Mucosa of stomach (tissue), 1 donor: Measurements from ENCODE around the gene GRID1.

Experiments used
- H3K27me3 ChIP-seq: one replicate; pipeline ENCODE4 v1.7.0; 2013; ENCODE audit warnings: mild to moderate bottlenecking, low read length; ENCODE audit not compliant: control insufficient read depth, insufficient read depth
- H3K36me3 ChIP-seq: one replicate; pipeline ENCODE4 v1.7.0; 2013; ENCODE audit warnings: low read length; ENCODE audit not compliant: control insufficient read depth, insufficient read depth
- H3K4me1 ChIP-seq: one replicate; pipeline ENCODE4 v1.7.0; 2013; ENCODE audit warnings: mild to moderate bottlenecking, low read length; ENCODE audit not compliant: control insufficient read depth, insufficient read depth
- H3K4me3 ChIP-seq: one replicate; pipeline ENCODE4 v1.7.0; 2013; ENCODE audit warnings: low read length
- H3K9ac ChIP-seq: one replicate; pipeline ENCODE4 v1.7.0; 2013; ENCODE audit warnings: mild to moderate bottlenecking, low read length, moderate library complexity
- H3K9me3 ChIP-seq: one replicate; pipeline ENCODE4 v1.7.0; 2013; ENCODE audit warnings: mild to moderate bottlenecking, low read length, moderate library complexity; ENCODE audit not compliant: control insufficient read depth
- donor health status: Pancreatic carcinoma.

GRID1 gene

GRCh38 chr10:86364491-86365345, 1.9 kb downstream of the GRID1 start:
- H3K9ac ChIP-seq, result no peak overlapping the region
- no peak overlapping the region for H3K4me3 ChIP-seq
- H3K36me3 ChIP-seq, result no peaks in the 10 kb centered on the region
- H3K4me1 ChIP-seq, result peaks cover 36% of the 10 kb centered on the region
- peaks cover 75% of the 10 kb centered on the region for H3K27me3 ChIP-seq
- H3K9me3 ChIP-seq, result no peaks in the 10 kb centered on the region

- H3K36me3 ChIP-seq, result no peaks in the 10 kb centered on the region
- no peak overlapping the region for H3K9ac ChIP-seq
- no peaks in the 10 kb centered on the region for H3K9me3 ChIP-seq
- peaks cover 36% of the 10 kb centered on the region for H3K4me1 ChIP-seq
- no peak overlapping the region for H3K4me3 ChIP-seq
- H3K27me3 ChIP-seq, result peaks cover 67% of the 10 kb centered on the region
Observed at GRCh38 chr10:86363833-86364490, 2.6 kb downstream of the GRID1 start.

GRCh38 chr10:86363184-86363832, 3.3 kb downstream of the GRID1 start:
- no peaks in the 10 kb centered on the region for H3K9me3 ChIP-seq
- peaks cover 36% of the 10 kb centered on the region for H3K4me1 ChIP-seq
- H3K27me3 ChIP-seq, result peaks cover 61% of the 10 kb centered on the region
- no peak overlapping the region for H3K4me3 ChIP-seq
- no peaks in the 10 kb centered on the region for H3K36me3 ChIP-seq
- H3K9ac ChIP-seq, result no peak overlapping the region

- H3K9me3 ChIP-seq, result no peaks in the 10 kb centered on the region
- H3K4me3 ChIP-seq, result no peak overlapping the region
- peaks cover 36% of the 10 kb centered on the region for H3K4me1 ChIP-seq
- peaks cover 55% of the 10 kb centered on the region for H3K27me3 ChIP-seq
- no peak overlapping the region for H3K9ac ChIP-seq
- no peaks in the 10 kb centered on the region for H3K36me3 ChIP-seq
Observed at GRCh38 chr10:86362586-86363183, 3.9 kb downstream of the GRID1 start.

GRCh38 chr10:86362129-86362527, 4.5 kb downstream of the GRID1 start:
- Histone ChIP-seq H3K27me3 (peaks cover 49% of the 10 kb centered on the region), H3K9me3 (no peaks in the 10 kb centered on the region), H3K36me3 (no peaks in the 10 kb centered on the region), H3K9ac (no peak overlapping the region), H3K4me3 (no peak overlapping the region), H3K4me1 (peaks cover 32% of the 10 kb centered on the region)

- H3K4me3 ChIP-seq, result no peak overlapping the region
- peaks cover 46% of the 10 kb centered on the region for H3K27me3 ChIP-seq
- no peaks in the 10 kb centered on the region for H3K36me3 ChIP-seq
- H3K9ac ChIP-seq, result no peak overlapping the region
- H3K4me1 ChIP-seq, result peaks cover 32% of the 10 kb centered on the region
- H3K9me3 ChIP-seq, result no peaks in the 10 kb centered on the region
Observed at GRCh38 chr10:86361156-86362128, 5.2 kb downstream of the GRID1 start.

GRCh38 chr10:86360657-86361056, 5.9 kb downstream of the GRID1 start:
- H3K27me3 ChIP-seq, result peaks cover 39% of the 10 kb centered on the region
- H3K9ac ChIP-seq, result no peak overlapping the region
- no peaks in the 10 kb centered on the region for H3K9me3 ChIP-seq
- no peaks in the 10 kb centered on the region for H3K36me3 ChIP-seq
- H3K4me1 ChIP-seq, result peaks cover 29% of the 10 kb centered on the region
- no peak overlapping the region for H3K4me3 ChIP-seq

GRCh38 chr10:86359954-86360353, 6.6 kb downstream of the GRID1 start:
- H3K4me3 ChIP-seq, result no peak overlapping the region
- no peaks in the 10 kb centered on the region for H3K9me3 ChIP-seq
- peaks cover 24% of the 10 kb centered on the region for H3K4me1 ChIP-seq
- H3K27me3 ChIP-seq, result peaks cover 32% of the 10 kb centered on the region
- no peak overlapping the region for H3K9ac ChIP-seq
- no peaks in the 10 kb centered on the region for H3K36me3 ChIP-seq

GRCh38 chr10:86359111-86359510, 7.5 kb downstream of the GRID1 start:
- no peaks in the 10 kb centered on the region for H3K36me3 ChIP-seq
- peaks cover 20% of the 10 kb centered on the region for H3K4me1 ChIP-seq
- H3K9me3 ChIP-seq, result no peaks in the 10 kb centered on the region
- H3K27me3 ChIP-seq, result peaks cover 24% of the 10 kb centered on the region
- H3K4me3 ChIP-seq, result no peak overlapping the region
- no peak overlapping the region for H3K9ac ChIP-seq

GRCh38 chr10:86357676-86358075, 8.9 kb downstream of the GRID1 start:
- no peaks in the 10 kb centered on the region for H3K9me3 ChIP-seq
- H3K9ac ChIP-seq, result no peak overlapping the region
- H3K27me3 ChIP-seq, result peaks cover 9% of the 10 kb centered on the region
- H3K4me3 ChIP-seq, result no peak overlapping the region
- peaks cover 8% of the 10 kb centered on the region for H3K4me1 ChIP-seq
- no peaks in the 10 kb centered on the region for H3K36me3 ChIP-seq

GRCh38 chr10:86357041-86357440, 9.6 kb downstream of the GRID1 start:
- Histone ChIP-seq H3K9ac (no peak overlapping the region), H3K27me3 (peaks cover 3% of the 10 kb centered on the region), H3K4me3 (no peak overlapping the region), H3K36me3 (no peaks in the 10 kb centered on the region), H3K9me3 (no peaks in the 10 kb centered on the region), H3K4me1 (peaks cover 8% of the 10 kb centered on the region)
